ENCODE results near the gene MYO16. TPM values are rescaled to one million over a fixed set of nuclear protein-coding genes. Genes with fewer than 3 reads are reported as not detected.

The MYO16 gene
- total and polyA plus RNA-seq, 12 donors, result 0.56 to 2.4 (median 1.4) TPM

GRCh38 chr13:109205315-109205714 is 575.9 kb downstream of the MYO16 start:
- DNase-seq, result no peak
- no peak overlapping the region for H3K27ac ChIP-seq
- H3K4me1 ChIP-seq (replicated peaks in 1 of 2), result no peaks in the 10 kb centered on the region
- H3K36me3 ChIP-seq (replicated peaks in 1 of 2), result no peaks in the 10 kb centered on the region
- H3K4me3 ChIP-seq, result no peak overlapping the region
- TF ChIP-seq CTCF (IDR thresholded peaks at IDR 0.05), result no peak
- TF ChIP-seq POLR2A (IDR thresholded peaks at IDR 0.05), result no peak
- intact Hi-C loops (cut with DNase I), result no loop called here
- no peaks in the 10 kb centered on the region for H3K27me3 ChIP-seq
- 74 to 78% (median 77%) methylated on average over 2 of the region's 2 CpGs for WGBS, 4 donors
- H3K9me3 ChIP-seq (replicated peaks in 1 of 3), result no peaks in the 10 kb centered on the region

GRCh38 chr13:109206616-109207015 is 577.2 kb downstream of the MYO16 start:
- 81 to 93% (median 89%) methylated on average over 7 of the region's 7 CpGs for WGBS, 4 donors
- intact Hi-C loops (cut with DNase I), result no loop called here

GRCh38 chr13:109207622-109208021 is 578.2 kb downstream of the MYO16 start:
- Histone ChIP-seq H3K27ac (no peak overlapping the region), H3K9me3 (replicated peaks in 1 of 3) (no peaks in the 10 kb centered on the region), H3K4me3 (no peak overlapping the region), H3K27me3 (no peaks in the 10 kb centered on the region), H3K36me3 (replicated peaks in 1 of 2) (no peaks in the 10 kb centered on the region), H3K4me1 (replicated peaks in 1 of 2) (no peaks in the 10 kb centered on the region)
- WGBS, 4 donors, result 93 to 97% (median 96%) methylated on average over 12 of the region's 12 CpGs
- TF ChIP-seq POLR2A (IDR thresholded peaks at IDR 0.05) (no peak), CTCF (IDR thresholded peaks at IDR 0.05) (no peak)
- intact Hi-C loops (cut with DNase I), result no loop called here
- no peak for DNase-seq

More at GRCh38 chr13:109206616-109207015, 577.2 kb downstream of the MYO16 start:
- no peak for TF ChIP-seq CTCF (IDR thresholded peaks at IDR 0.05)
- TF ChIP-seq POLR2A (IDR thresholded peaks at IDR 0.05), result no peak
- DNase-seq, result no peak
- Histone ChIP-seq H3K36me3 (replicated peaks in 1 of 2) (no peaks in the 10 kb centered on the region), H3K27ac (no peak overlapping the region), H3K9me3 (replicated peaks in 1 of 3) (no peaks in the 10 kb centered on the region), H3K27me3 (no peaks in the 10 kb centered on the region), H3K4me3 (no peak overlapping the region), H3K4me1 (replicated peaks in 1 of 2) (no peaks in the 10 kb centered on the region)

- Histone ChIP-seq H3K36me3 (replicated peaks in 1 of 2) (no peaks in the 10 kb centered on the region), H3K9me3 (replicated peaks in 1 of 3) (no peaks in the 10 kb centered on the region), H3K4me3 (no peak overlapping the region), H3K27ac (no peak overlapping the region), H3K4me1 (replicated peaks in 1 of 2) (no peaks in the 10 kb centered on the region), H3K27me3 (no peaks in the 10 kb centered on the region)
- no peak for DNase-seq
- intact Hi-C loops (cut with DNase I), result no loop called here
- TF ChIP-seq POLR2A (IDR thresholded peaks at IDR 0.05), result no peak
- no peak for TF ChIP-seq CTCF (IDR thresholded peaks at IDR 0.05)
- 52 to 78% (median 74%) methylated on average over 5 of the region's 5 CpGs for WGBS, 4 donors
Observed at GRCh38 chr13:109208522-109208921, 579.1 kb downstream of the MYO16 start.
